Gastrocnemius medialis (tissue), 4 donors: Measurements from ENCODE around the gene RASAL2. TPM values are rescaled to one million over a fixed set of nuclear protein-coding genes. Genes with fewer than 3 reads are reported as not detected.

Experiments
- ATAC-seq, 2 donors: fragments of 150-250 bp; one replicate each; pipeline ENCODE4 v1.9.1; 2016
- DNase-seq, 2 donors: peaks; one replicate each; pipeline ENCODE4 v3.0.0-alpha.2; 2019
- H3K27ac ChIP-seq, 4 donors: fragments of 200-600 bp; sonication (generic); 1 replicate in 1 of 4; 2 replicates in 3 of 4; pipeline ENCODE4 v1.5.1; 2016 to 2018; ENCODE audit warnings: mild to moderate bottlenecking in 2 of 4, moderate library complexity in 1 of 4
- H3K27me3 ChIP-seq, 3 donors: fragments of 200-600 bp; sonication (generic) in 2 of 3; 1 replicate in 1 of 3; 2 replicates in 2 of 3; pipeline versions ENCODE4 v1.5.1 to v1.6.0; 2016 to 2019; ENCODE audit warnings: mild to moderate bottlenecking in 1 of 3, moderate library complexity in 1 of 3
- H3K36me3 ChIP-seq, 2 donors: fragments of 200-600 bp; sonication (generic) in 1 of 2; one replicate each; pipeline ENCODE4 v1.5.1; 2017 to 2018
- H3K4me1 ChIP-seq, 2 donors: fragments of 200-600 bp; sonication (generic) in 1 of 2; one replicate each; pipeline ENCODE4 v1.5.1; 2016 to 2017; ENCODE audit warnings: mild to moderate bottlenecking in 2 of 2
- H3K4me3 ChIP-seq, 4 donors: fragments of 200-600 bp; sonication (generic) in 3 of 4; 1 replicate in 1 of 4; 2 replicates in 3 of 4; pipeline ENCODE4 v1.5.1; 2016 to 2019; ENCODE audit warnings: mild to moderate bottlenecking in 2 of 4
- H3K9me3 ChIP-seq, 3 donors: fragments of 200-600 bp; sonication (generic) in 2 of 3; 1 replicate in 1 of 3; 2 replicates in 2 of 3; pipeline ENCODE4 v1.5.1; 2016 to 2019
- CTCF ChIP-seq, 5 experiments: fragments of 450-650 bp in 3 of 5; fragments of 200-600 bp in 2 of 5; sonication (generic) in 2 of 5; IDR thresholded peaks in 4 of 5; conservative IDR thresholded peaks in 1 of 5; 1 replicate in 4 of 5; 2 replicates in 1 of 5; pipeline ENCODE4 v1.5.1; 2016 to 2019; ENCODE audit warnings: antibody characterized with exemption in 5 of 5, mild to moderate bottlenecking in 3 of 5, moderate library complexity in 3 of 5
- POLR2A ChIP-seq, 2 donors: fragments of 450-650 bp; IDR thresholded peaks; one replicate each; pipeline ENCODE4 v1.6.1; 2017; ENCODE audit warnings: antibody characterized with exemption in 2 of 2, mild to moderate bottlenecking in 2 of 2, moderate library complexity in 2 of 2
- in situ Hi-C, 4 donors: fragments of 200-750 bp; cut with MboI; loops; one replicate each; pipeline versions ENCODE4 v1.15.0 to v1.8.0; 2017; ENCODE audit warnings: low sequenced_read_pairs in 4 of 4
- intact Hi-C: fragments of 100-400 bp; cut with DNase I; formaldehyde crosslinking; loops from one replicate; pipeline ENCODE4 v1.15.1; 2023; ENCODE audit warnings: low total_unique reads
- total RNA-seq, 4 donors: library from RNA; depleted of rRNA; stranded (reverse); fragments of >200 nt; gene quantifications; one replicate each; pipeline versions ENCODE4 v1.1.0 to v1.2.3, GENCODE V29; 2016

The RASAL2 gene
- total RNA-seq, 4 donors from 2014 or later, result 7.6 to 13.4 (median 8.8) TPM

- no peaks in the 10 kb centered on the region for H3K27me3 ChIP-seq
- intact Hi-C loops (no loop called here), in situ Hi-C loops (no loop called here)
- TF ChIP-seq POLR2A (IDR thresholded peaks at IDR 0.05), result no peak
- TF ChIP-seq CTCF (IDR thresholded peaks at IDR 0.05 in 4 of 5, conservative IDR thresholded peaks at IDR 0.05 in 1 of 5), result no peak
- no peaks in the 10 kb centered on the region for H3K9me3 ChIP-seq
- H3K4me3 ChIP-seq, result no peak overlapping the region
- H3K27ac ChIP-seq, result no peak overlapping the region
- H3K36me3 ChIP-seq, result no peaks in the 10 kb centered on the region
- DNase-seq (no peak), ATAC-seq (no peak)
- no peaks in the 10 kb centered on the region for H3K4me1 ChIP-seq
Measured at GRCh38 chr1:178072326-178072725, 21.6 kb upstream of the RASAL2 start.

DNA sequence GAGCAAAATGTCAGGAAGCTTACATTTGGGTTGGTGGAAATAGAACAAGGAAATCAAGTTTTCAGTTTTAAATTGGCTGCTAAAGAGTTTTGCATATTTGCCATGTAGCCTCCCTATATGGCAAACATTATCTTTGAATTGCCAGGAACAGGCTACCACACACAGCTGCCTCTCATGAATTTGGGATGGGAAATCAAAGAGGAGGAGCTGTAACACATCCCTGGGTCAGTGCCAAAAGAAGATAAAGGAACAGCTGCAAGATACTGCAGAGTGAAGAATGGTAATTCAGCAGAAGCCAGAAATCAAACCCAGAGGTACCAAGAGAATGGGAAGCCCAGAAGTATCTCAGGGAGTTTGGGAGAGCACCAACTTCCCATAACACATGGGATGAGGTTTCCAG is 18.6 kb upstream of the RASAL2 start:
- H3K4me1 ChIP-seq, result no peaks in the 10 kb centered on the region
- H3K36me3 ChIP-seq, result no peaks in the 10 kb centered on the region
- DNase-seq (no peak), ATAC-seq (no peak)
- H3K9me3 ChIP-seq, result no peaks in the 10 kb centered on the region
- H3K27ac ChIP-seq, result no peak overlapping the region
- intact Hi-C loops, result no loop called here
- in situ Hi-C loops, result no loop called here
- no peak overlapping the region for H3K4me3 ChIP-seq
- no peak for TF ChIP-seq CTCF (IDR thresholded peaks at IDR 0.05 in 4 of 5, conservative IDR thresholded peaks at IDR 0.05 in 1 of 5)
- no peak for TF ChIP-seq POLR2A (IDR thresholded peaks at IDR 0.05)
- H3K27me3 ChIP-seq, result no peaks in the 10 kb centered on the region

- Histone ChIP-seq H3K36me3 (no peaks in the 10 kb centered on the region), H3K4me3 (no peak overlapping the region), H3K27ac (no peak overlapping the region), H3K9me3 (no peaks in the 10 kb centered on the region), H3K27me3 (no peaks in the 10 kb centered on the region), H3K4me1 (no peaks in the 10 kb centered on the region)
- TF ChIP-seq CTCF (IDR thresholded peaks at IDR 0.05 in 4 of 5, conservative IDR thresholded peaks at IDR 0.05 in 1 of 5), result no peak
- no peak for TF ChIP-seq POLR2A (IDR thresholded peaks at IDR 0.05)
- intact Hi-C loops, result no loop called here
- in situ Hi-C loops, result no loop called here
- DNase-seq (no peak), ATAC-seq (no peak)
Measured at GRCh38 chr1:178076607-178077006, 17.3 kb upstream of the RASAL2 start.

- Histone ChIP-seq H3K27me3 (no peaks in the 10 kb centered on the region), H3K27ac (no peak overlapping the region), H3K4me1 (no peaks in the 10 kb centered on the region), H3K4me3 (no peak overlapping the region), H3K9me3 (no peaks in the 10 kb centered on the region), H3K36me3 (no peaks in the 10 kb centered on the region)
- in situ Hi-C loops (no loop called here), intact Hi-C loops (no loop called here)
- TF ChIP-seq CTCF (IDR thresholded peaks at IDR 0.05 in 4 of 5, conservative IDR thresholded peaks at IDR 0.05 in 1 of 5), result no peak
- TF ChIP-seq POLR2A (IDR thresholded peaks at IDR 0.05), result no peak
- DNase-seq (no peak), ATAC-seq (no peak)
Measured at GRCh38 chr1:178077917-178078316, 16.0 kb upstream of the RASAL2 start.

- no peaks in the 10 kb centered on the region for H3K9me3 ChIP-seq
- intact Hi-C loops, result no loop called here
- in situ Hi-C loops, result no loop called here
- H3K4me3 ChIP-seq, result no peak overlapping the region
- no peak for DNase-seq
- no peak overlapping the region for H3K27ac ChIP-seq
- H3K36me3 ChIP-seq, result no peaks in the 10 kb centered on the region
- no peaks in the 10 kb centered on the region for H3K4me1 ChIP-seq
- ATAC-seq, result no peak
- no peaks in the 10 kb centered on the region for H3K27me3 ChIP-seq
- TF ChIP-seq CTCF (IDR thresholded peaks at IDR 0.05 in 4 of 5, conservative IDR thresholded peaks at IDR 0.05 in 1 of 5) (no peak), POLR2A (IDR thresholded peaks at IDR 0.05) (no peak)
Measured at GRCh38 chr1:178086294-178086693, 7.6 kb upstream of the RASAL2 start.
